ENCODE data around the gene LMO7. TPM values are rescaled to one million over a fixed set of nuclear protein-coding genes. Genes with fewer than 3 reads are reported as not detected.

The LMO7 gene
- total RNA-seq = 2.9 and 3.2 TPM in 2 replicates

DNA sequence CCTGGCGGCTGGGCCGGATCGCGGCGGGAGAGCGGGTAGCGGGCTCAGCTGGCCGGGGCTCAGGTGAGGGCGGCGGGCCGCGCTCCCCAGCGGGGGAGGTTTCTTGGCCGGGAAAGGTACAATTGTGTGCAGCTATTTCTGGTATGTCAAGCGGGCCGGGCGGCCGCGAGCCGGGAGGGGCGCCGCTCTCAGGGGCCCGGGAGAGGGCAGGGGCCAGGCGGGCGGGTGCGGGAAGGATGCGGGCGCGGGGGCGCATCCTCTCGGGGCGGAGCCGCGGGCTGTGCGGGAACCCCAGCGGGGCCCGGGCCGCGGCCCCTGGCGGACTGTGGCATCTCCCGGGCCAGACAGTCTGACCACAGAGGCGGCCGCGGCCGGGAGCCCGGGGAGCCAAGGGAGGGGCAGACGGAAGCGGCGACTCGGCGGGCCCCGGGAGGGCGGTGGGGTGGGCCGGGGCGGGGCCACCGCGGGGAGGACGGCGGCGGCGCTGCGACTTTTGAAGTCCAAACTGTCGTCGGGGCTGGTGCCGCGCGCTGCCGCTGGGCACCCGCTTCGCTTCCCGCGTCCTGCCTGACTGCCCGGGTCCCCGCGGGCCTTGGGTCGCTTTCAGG lies at the start of gene LMO7:
LMO7 (plus strand) TSS at position 503 of the 608 bp plus-strand sequence. CDS start 328 bp downstream, outside the sequence.
- DNase-seq (ENCODE audit: low spot score) = peak; percentile 37
- Mint-ChIP-seq H3K36me3 (ENCODE audit: low read depth) (no peaks in the 10 kb centered on the region), H3K4me3 (peak within 1 kb of the TSS; percentile 76), H3K4me1 (ENCODE audit: low read depth) (peaks cover 16% of the 10 kb centered on the region), H3K27me3 (ENCODE audit: insufficient read depth) (peaks cover 26% of the 10 kb centered on the region), H3K9me3 (no peaks in the 10 kb centered on the region), H3K27ac (no peak within 1 kb of the TSS)
- intact Hi-C loops (cut with micrococcal nuclease) = loop anchor here (1.0 to 5.0 kb wide), 5 partner anchors 87 to 269 kb away; partner anchors contain the start of genes COMMD6, TBC1D4 and UCHL3

DNA sequence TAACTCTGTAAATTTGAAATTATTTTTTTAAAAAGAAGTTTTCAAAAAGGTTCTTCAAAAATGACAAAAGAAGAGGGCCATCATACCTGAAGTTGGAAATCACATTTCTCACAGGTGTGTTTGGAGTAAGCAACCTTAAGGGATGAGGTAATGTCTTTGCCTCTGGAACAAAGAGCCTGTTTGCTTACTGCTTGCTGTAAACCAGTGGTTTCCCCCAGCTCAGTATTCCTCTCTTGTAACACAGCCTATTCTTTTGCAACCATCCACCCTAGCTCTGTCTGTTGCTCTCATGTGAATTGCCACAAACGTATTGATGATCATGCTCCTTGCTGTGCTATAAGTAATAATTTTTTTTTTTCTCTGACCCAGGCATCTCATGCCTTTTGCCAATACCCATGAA lies 48.5 kb upstream of the LMO7 start:
- H3K27ac Mint-ChIP-seq = no peak overlapping the region
- H3K27me3 Mint-ChIP-seq (ENCODE audit: insufficient read depth) = no peaks in the 10 kb centered on the region
- H3K9me3 Mint-ChIP-seq = peaks cover 15% of the 10 kb centered on the region
- H3K4me3 Mint-ChIP-seq = no peak overlapping the region
- H3K4me1 Mint-ChIP-seq (ENCODE audit: low read depth) = no peaks in the 10 kb centered on the region
- intact Hi-C loops (cut with micrococcal nuclease) = no loop called here
- H3K36me3 Mint-ChIP-seq (ENCODE audit: low read depth) = peaks cover 26% of the 10 kb centered on the region
- no peak for DNase-seq (ENCODE audit: low spot score)

DNA sequence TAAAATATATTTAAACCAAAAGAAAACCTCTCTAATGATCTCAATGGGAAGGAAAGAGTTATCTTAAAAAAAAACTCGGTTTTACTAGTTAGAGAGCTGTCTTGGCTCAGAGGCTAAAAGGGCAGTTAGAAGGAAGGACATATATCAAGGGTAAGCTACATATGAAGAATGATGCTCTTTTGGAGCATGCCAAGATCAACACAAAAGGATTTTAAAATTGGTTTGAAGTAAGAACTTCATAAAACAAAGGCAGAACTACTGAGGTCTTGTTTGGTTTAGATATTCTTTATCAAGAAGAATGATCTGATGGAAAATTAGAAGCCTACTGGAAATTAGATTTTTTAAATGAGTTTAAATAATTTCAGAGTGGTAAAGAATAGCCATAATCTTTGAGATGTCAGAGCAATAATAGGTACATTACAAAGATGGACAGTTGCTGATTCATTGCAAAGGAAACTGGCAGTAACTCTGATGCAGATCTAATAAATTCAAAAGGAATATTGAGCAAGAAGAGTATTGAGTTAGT lies 39.4 kb upstream of the LMO7 start:
- Mint-ChIP-seq H3K27me3 (ENCODE audit: insufficient read depth) (no peaks in the 10 kb centered on the region), H3K36me3 (ENCODE audit: low read depth) (peaks cover 8% of the 10 kb centered on the region), H3K27ac (no peak overlapping the region), H3K4me3 (no peak overlapping the region), H3K4me1 (ENCODE audit: low read depth) (no peaks in the 10 kb centered on the region), H3K9me3 (no peaks in the 10 kb centered on the region)
- no peak for DNase-seq (ENCODE audit: low spot score)
- intact Hi-C loops (cut with micrococcal nuclease) = no loop called here

DNA sequence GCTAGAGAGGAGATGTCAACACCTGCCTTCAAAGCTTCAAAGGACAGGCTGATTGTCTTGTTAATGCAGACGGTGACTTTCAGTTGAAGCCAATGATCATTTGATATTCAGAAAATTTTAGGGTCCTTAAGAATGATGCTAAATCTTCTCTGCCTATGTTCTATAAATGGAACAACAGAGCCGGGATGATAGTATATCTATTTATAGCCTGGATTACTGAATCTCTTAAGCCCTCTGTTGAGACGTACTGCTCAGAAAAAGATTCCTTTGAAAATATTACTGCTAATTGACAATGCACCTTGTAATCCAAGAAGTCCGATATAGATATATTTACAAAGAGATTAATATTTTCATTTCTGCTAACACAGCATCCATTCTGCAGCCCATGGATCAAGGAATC lies 35.8 kb upstream of the LMO7 start:
- no peak for DNase-seq (ENCODE audit: low spot score)
- Mint-ChIP-seq H3K36me3 (ENCODE audit: low read depth) (peaks cover 6% of the 10 kb centered on the region), H3K4me1 (ENCODE audit: low read depth) (no peaks in the 10 kb centered on the region), H3K27ac (no peak overlapping the region), H3K27me3 (ENCODE audit: insufficient read depth) (no peaks in the 10 kb centered on the region), H3K9me3 (no peaks in the 10 kb centered on the region), H3K4me3 (no peak overlapping the region)
- intact Hi-C loops (cut with micrococcal nuclease) = no loop called here

GRCh38 chr13:75603038-75603437 lies 33.1 kb upstream of the LMO7 start:
- Mint-ChIP-seq H3K27ac (no peak overlapping the region), H3K27me3 (ENCODE audit: insufficient read depth) (no peaks in the 10 kb centered on the region), H3K4me3 (no peak overlapping the region), H3K9me3 (no peaks in the 10 kb centered on the region), H3K4me1 (ENCODE audit: low read depth) (no peaks in the 10 kb centered on the region), H3K36me3 (ENCODE audit: low read depth) (peaks cover 14% of the 10 kb centered on the region)
- intact Hi-C loops (cut with micrococcal nuclease) = no loop called here
- no peak for DNase-seq (ENCODE audit: low spot score)

- intact Hi-C loops (cut with micrococcal nuclease) = no loop called here
- DNase-seq (ENCODE audit: low spot score) = no peak
- H3K36me3 Mint-ChIP-seq (ENCODE audit: low read depth) = peaks cover 13% of the 10 kb centered on the region
- no peaks in the 10 kb centered on the region for H3K27me3 Mint-ChIP-seq (ENCODE audit: insufficient read depth)
- no peak overlapping the region for H3K4me3 Mint-ChIP-seq
- no peaks in the 10 kb centered on the region for H3K9me3 Mint-ChIP-seq
- H3K27ac Mint-ChIP-seq = no peak overlapping the region
- no peaks in the 10 kb centered on the region for H3K4me1 Mint-ChIP-seq (ENCODE audit: low read depth)
These were observed 28.7 kb upstream of the LMO7 start for GRCh38 chr13:75607447-75607846.

DNA sequence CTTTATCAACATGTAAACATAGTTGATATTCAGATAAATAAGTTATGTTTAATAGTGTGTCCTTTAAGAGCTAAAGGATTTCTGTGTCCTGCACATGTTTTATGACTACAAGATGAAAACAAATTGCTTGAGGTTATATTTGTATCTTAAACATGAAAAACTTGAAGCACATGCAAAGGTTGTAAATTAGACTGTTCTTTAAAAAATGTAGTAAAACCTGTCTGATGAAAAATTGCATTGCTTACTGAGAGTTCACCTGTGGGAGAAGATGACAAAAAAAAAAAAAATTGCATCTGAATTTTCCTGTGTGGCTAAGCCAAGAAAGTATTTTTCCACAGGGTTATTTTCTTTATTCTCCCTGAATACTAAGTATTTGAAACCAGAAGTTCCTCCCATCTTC lies 25.7 kb upstream of the LMO7 start:
- Mint-ChIP-seq H3K27me3 (ENCODE audit: insufficient read depth) (no peaks in the 10 kb centered on the region), H3K4me1 (ENCODE audit: low read depth) (no peaks in the 10 kb centered on the region), H3K4me3 (no peak overlapping the region), H3K9me3 (no peaks in the 10 kb centered on the region), H3K36me3 (ENCODE audit: low read depth) (peaks cover 13% of the 10 kb centered on the region), H3K27ac (no peak overlapping the region)
- DNase-seq (ENCODE audit: low spot score) = no peak
- intact Hi-C loops (cut with micrococcal nuclease) = no loop called here

DNA sequence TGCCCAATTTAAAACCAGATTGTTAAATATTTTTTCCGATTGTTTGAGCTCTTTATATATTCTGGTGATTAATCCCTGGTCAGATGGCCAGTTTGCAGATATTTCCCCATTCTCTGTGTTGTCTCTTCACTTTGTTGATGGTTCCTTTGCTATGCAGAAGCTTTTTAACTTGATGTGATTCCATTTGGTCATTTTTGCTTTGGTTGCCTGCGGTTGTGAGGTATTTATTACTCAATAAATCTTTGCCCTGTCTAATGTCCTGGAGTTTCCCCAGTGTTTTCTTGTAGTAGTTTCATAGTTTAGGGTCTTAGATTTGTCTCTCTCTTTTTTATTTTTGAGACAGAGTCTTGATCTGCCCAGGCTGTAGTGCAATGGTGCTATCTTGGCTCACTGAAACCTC lies 23.8 kb upstream of the LMO7 start:
- H3K27ac Mint-ChIP-seq = no peak overlapping the region
- H3K36me3 Mint-ChIP-seq (ENCODE audit: low read depth) = peaks cover 2% of the 10 kb centered on the region
- H3K27me3 Mint-ChIP-seq (ENCODE audit: insufficient read depth) = no peaks in the 10 kb centered on the region
- DNase-seq (ENCODE audit: low spot score) = no peak
- intact Hi-C loops (cut with micrococcal nuclease) = no loop called here
- no peaks in the 10 kb centered on the region for H3K4me1 Mint-ChIP-seq (ENCODE audit: low read depth)
- H3K9me3 Mint-ChIP-seq = no peaks in the 10 kb centered on the region
- H3K4me3 Mint-ChIP-seq = no peak overlapping the region

DNA sequence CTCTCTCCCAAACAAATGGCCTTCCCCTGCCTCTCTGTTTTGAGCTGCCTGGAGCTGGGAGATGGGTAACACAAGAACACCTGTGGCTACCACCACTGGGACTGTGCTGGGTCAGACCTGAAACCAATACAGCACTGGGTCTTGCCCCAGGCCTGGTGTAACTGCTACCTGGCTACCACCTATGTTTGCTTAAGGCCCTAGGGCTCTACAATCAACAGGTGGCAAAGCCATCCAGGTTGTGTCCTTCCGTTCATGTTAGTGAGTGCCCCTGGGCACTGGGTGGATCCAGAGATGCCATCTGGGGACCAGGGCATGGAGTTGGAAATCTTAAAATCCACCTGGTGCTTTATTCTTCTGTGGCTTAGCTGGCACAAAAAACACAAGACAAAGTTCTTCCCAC lies 18.9 kb upstream of the LMO7 start:
- Mint-ChIP-seq H3K4me3 (no peak overlapping the region), H3K27me3 (ENCODE audit: insufficient read depth) (peaks cover 2% of the 10 kb centered on the region), H3K36me3 (ENCODE audit: low read depth) (peaks cover 2% of the 10 kb centered on the region), H3K27ac (no peak overlapping the region), H3K9me3 (no peaks in the 10 kb centered on the region), H3K4me1 (ENCODE audit: low read depth) (no peaks in the 10 kb centered on the region)
- intact Hi-C loops (cut with micrococcal nuclease) = no loop called here
- no peak for DNase-seq (ENCODE audit: low spot score)

DNA sequence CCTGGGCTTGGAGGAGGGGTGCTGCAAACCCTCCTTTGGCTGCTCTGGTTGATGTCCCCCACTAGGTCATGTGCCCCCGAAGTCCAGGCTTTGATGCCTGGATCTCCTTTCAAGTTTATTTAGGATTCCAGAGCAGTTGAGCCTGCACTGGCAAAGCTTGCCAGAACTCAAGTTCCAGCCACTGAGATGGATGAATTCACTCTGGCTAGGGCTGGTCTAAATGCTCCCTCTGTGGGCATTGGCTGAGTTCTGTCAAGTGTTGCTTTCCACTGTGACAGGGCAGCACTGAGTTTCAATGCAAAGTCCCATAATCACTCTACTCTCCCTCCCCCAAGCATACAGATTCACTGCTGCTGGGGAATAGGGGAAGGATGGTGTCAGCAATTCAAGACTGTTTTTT lies 17.8 kb upstream of the LMO7 start:
- Mint-ChIP-seq H3K27ac (no peak overlapping the region), H3K36me3 (ENCODE audit: low read depth) (peaks cover 2% of the 10 kb centered on the region), H3K9me3 (no peaks in the 10 kb centered on the region), H3K4me3 (no peak overlapping the region), H3K4me1 (ENCODE audit: low read depth) (no peaks in the 10 kb centered on the region), H3K27me3 (ENCODE audit: insufficient read depth) (peaks cover 2% of the 10 kb centered on the region)
- DNase-seq (ENCODE audit: low spot score) = no peak
- intact Hi-C loops (cut with micrococcal nuclease) = no loop called here

GRCh38 chr13:75620020-75620419 lies 16.1 kb upstream of the LMO7 start:
- intact Hi-C loops (cut with micrococcal nuclease) = no loop called here
- no peak overlapping the region for H3K27ac Mint-ChIP-seq
- H3K36me3 Mint-ChIP-seq (ENCODE audit: low read depth) = peaks cover 4% of the 10 kb centered on the region
- no peaks in the 10 kb centered on the region for H3K9me3 Mint-ChIP-seq
- no peak overlapping the region for H3K4me3 Mint-ChIP-seq
- no peaks in the 10 kb centered on the region for H3K4me1 Mint-ChIP-seq (ENCODE audit: low read depth)
- DNase-seq (ENCODE audit: low spot score) = no peak
- H3K27me3 Mint-ChIP-seq (ENCODE audit: insufficient read depth) = peaks cover 2% of the 10 kb centered on the region

DNA sequence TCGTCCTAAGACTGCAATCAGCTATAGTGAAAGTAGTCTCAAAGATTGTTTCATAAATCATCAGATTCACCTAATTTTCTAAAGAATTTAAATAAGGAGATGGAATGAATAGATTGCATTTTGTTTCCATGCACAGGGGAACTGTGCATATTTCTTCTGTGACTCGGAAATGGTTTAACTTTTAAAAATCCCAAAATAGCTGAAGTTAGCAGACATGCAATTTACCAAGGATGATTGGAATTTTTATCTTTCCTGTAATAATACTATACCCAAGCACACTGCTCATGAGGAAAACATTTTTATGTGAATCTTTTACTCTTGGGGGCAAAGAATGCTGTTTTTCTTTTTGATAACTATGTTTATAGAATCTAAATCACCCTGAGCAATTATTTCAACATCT lies 15.0 kb upstream of the LMO7 start:
- Mint-ChIP-seq H3K4me3 (no peak overlapping the region), H3K27me3 (ENCODE audit: insufficient read depth) (peaks cover 2% of the 10 kb centered on the region), H3K27ac (no peak overlapping the region), H3K9me3 (no peaks in the 10 kb centered on the region), H3K4me1 (ENCODE audit: low read depth) (no peaks in the 10 kb centered on the region), H3K36me3 (ENCODE audit: low read depth) (peaks cover 4% of the 10 kb centered on the region)
- no peak for DNase-seq (ENCODE audit: low spot score)
- intact Hi-C loops (cut with micrococcal nuclease) = no loop called here

DNA sequence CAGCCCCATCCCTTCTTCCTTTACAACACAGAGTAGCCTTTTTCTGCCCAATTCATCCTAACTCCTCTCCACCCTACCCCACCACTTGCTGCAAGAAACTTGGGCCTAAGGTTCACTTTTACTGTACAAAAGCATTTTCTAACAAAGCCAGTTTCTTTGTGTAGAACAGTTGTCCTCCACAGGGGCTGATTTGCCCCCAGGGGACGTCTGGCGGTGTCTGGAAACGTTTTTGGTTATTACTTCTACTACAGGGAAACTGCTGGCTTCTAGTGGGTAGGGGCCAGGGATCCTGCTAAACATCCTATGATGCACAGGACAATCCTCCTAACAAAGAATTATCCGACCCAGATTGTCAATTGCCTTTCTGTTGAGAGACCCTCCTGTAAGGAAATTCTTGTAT lies 7.3 kb upstream of the LMO7 start:
- no peaks in the 10 kb centered on the region for H3K27me3 Mint-ChIP-seq (ENCODE audit: insufficient read depth)
- H3K27ac Mint-ChIP-seq = no peak overlapping the region
- H3K9me3 Mint-ChIP-seq = no peaks in the 10 kb centered on the region
- no peak overlapping the region for H3K4me3 Mint-ChIP-seq
- intact Hi-C loops (cut with micrococcal nuclease) = no loop called here
- DNase-seq (ENCODE audit: low spot score) = no peak
- peaks cover 6% of the 10 kb centered on the region for H3K4me1 Mint-ChIP-seq (ENCODE audit: low read depth)
- peaks cover 7% of the 10 kb centered on the region for H3K36me3 Mint-ChIP-seq (ENCODE audit: low read depth)

- Mint-ChIP-seq H3K9me3 (no peaks in the 10 kb centered on the region), H3K27ac (peak overlapping the region; percentile 3), H3K36me3 (ENCODE audit: low read depth) (peaks cover 3% of the 10 kb centered on the region), H3K4me1 (ENCODE audit: low read depth) (peaks cover 16% of the 10 kb centered on the region), H3K27me3 (ENCODE audit: insufficient read depth) (peaks cover 16% of the 10 kb centered on the region), H3K4me3 (peak overlapping the region; percentile 12)
- DNase-seq (ENCODE audit: low spot score) = no peak
- intact Hi-C loops (cut with micrococcal nuclease) = no loop called here
These were observed 2.8 kb upstream of the LMO7 start for GRCh38 chr13:75633285-75633684.

All from activated T-helper 1 cell treated with anti-CD3 and anti-CD28 coated beads, Interleukin-12 subunit alpha, Interleukin-12 subunit beta, Interleukin-2, Interleukin-4 antibody, amounts not matched to agents 30 ng/mL and 10 ng/mL and 1 ng/mL, durations not matched to agents 14 hours and 24 hours and 36 hours (primary cell).